K562 (cell line): ENCODE data around the gene ENTPD8. TPM values are rescaled to one million over a fixed set of nuclear protein-coding genes. Genes with fewer than 3 reads are reported as not detected.

Experiments
- DPF2 ChIP-seq: fragments of 450-650 bp; IDR thresholded peaks from 2 replicates; pipeline ENCODE4 v1.6.1; 2016
- HCFC1 ChIP-seq: IDR thresholded peaks from 2 replicates; pipeline ENCODE4 v1.6.1; 2012; ENCODE audit warnings: low read depth, low read length, improper control_type of control experiment
- NR2C2 ChIP-seq, 2 experiments: fragments of 200-800 bp in 1 of 2; sonication (Bioruptor generic) in 1 of 2; sonication (generic) in 1 of 2; formaldehyde crosslinking in 1 of 2; IDR thresholded peaks; 2 replicates each; pipeline versions ENCODE4 v1.6.1 to v1.8.0; 2016 to 2022; ENCODE audit warnings: mild to moderate bottlenecking in 1 of 2, missing compliant biosample characterization in 1 of 2, missing genetic modification characterization in 1 of 2, missing genetic modification reagents in 1 of 2
- POLR2B ChIP-seq: fragments of 450-650 bp; IDR thresholded peaks from 2 replicates; pipeline ENCODE4 v1.6.1; 2018; ENCODE audit warnings: low read depth; ENCODE audit not compliant: partially characterized antibody
- RFX5 ChIP-seq: IDR thresholded peaks from 2 replicates; pipeline ENCODE4 v1.6.1; 2011; ENCODE audit warnings: low read depth, mild to moderate bottlenecking, improper control_type of control experiment, low read length
- TOE1 ChIP-seq, 2 experiments: fragments of 450-650 bp in 1 of 2; sonication (generic) in 1 of 2; formaldehyde crosslinking in 1 of 2; IDR thresholded peaks; 2 replicates each; pipeline versions ENCODE4 v1.7.1 to v1.8.0; 2016 to 2022; ENCODE audit warnings: borderline replicate concordance in 2 of 2, mild to moderate bottlenecking in 2 of 2, antibody characterized with exemption in 1 of 2, inconsistent platforms in 1 of 2, low read depth in 1 of 2, missing genetic modification reagents in 1 of 2, moderate library complexity in 1 of 2
- ZFP1 ChIP-seq: fragments of 450-650 bp; formaldehyde crosslinking; IDR thresholded peaks from 2 replicates; pipeline ENCODE4 v1.4.0; 2020; ENCODE audit warnings: mild to moderate bottlenecking, mixed read lengths
- ZNF253 ChIP-seq: fragments of 250-450 bp; sonication (Bioruptor Pico); conservative IDR thresholded peaks from 2 replicates; pipeline ENCODE4 v1.6.1; 2021; ENCODE audit warnings: mild to moderate bottlenecking
- ZNF696 ChIP-seq: fragments of 250-450 bp; sonication (Bioruptor Pico); conservative IDR thresholded peaks from 2 replicates; pipeline ENCODE4 v1.4.0; 2020; ENCODE audit warnings: mild to moderate bottlenecking, moderate library complexity
- ZNF77 ChIP-seq: fragments of 250-450 bp; sonication (Bioruptor Pico); IDR thresholded peaks from 2 replicates; pipeline ENCODE4 v1.5.0; 2020
- polyA plus RNA-seq, 8 experiments: library from polyadenylated mRNA; depleted of rRNA in 4 of 8; stranded (reverse) in 5 of 8; unstranded in 3 of 8; fragments of >200 nt; fragmentation: Nextera tagmentation in 2 of 8; fragmentation: Illumina TruSeq in 1 of 8; extraction: Ambion mirVana in 2 of 8; extraction: Trizol in 1 of 8; gene quantifications; 2 replicates each; pipeline versions ENCODE4 v1.2.1 to v1.2.3, GENCODE V29; 2011 to 2014; ENCODE audit warnings: inconsistent platforms in 1 of 8, missing spikeins in 1 of 8
- total RNA-seq, 7 experiments: library from RNA; depleted of rRNA in 6 of 7; stranded (reverse); fragments of >200 nt in 6 of 7; fragmentation: Illumina TruSeq in 2 of 7; extraction: Trizol in 2 of 7; gene quantifications; 2 replicates each; pipeline versions ENCODE4 v1.2.1 to v1.2.3, GENCODE V29; 2011 to 2021; ENCODE audit warnings: low replicate concordance in 1 of 7
- TF ChIP-seq, protein P1 (sequence below): fragments of 450-650 bp; formaldehyde crosslinking; IDR thresholded peaks from 2 replicates; pipeline ENCODE4 v1.4.0; 2020; ENCODE audit warnings: mild to moderate bottlenecking, moderate library complexity
- TF ChIP-seq, protein P2 (sequence below): fragments of 150-350 bp; IDR thresholded peaks from 2 replicates; pipeline ENCODE4 v1.6.1; 2014; ENCODE audit warnings: low read depth, mild to moderate bottlenecking, low read length, borderline replicate concordance
- TF ChIP-seq, protein P3 (sequence below): IDR thresholded peaks from 2 replicates; pipeline ENCODE4 v1.6.1; 2016; ENCODE audit warnings: missing genetic modification characterization, missing compliant biosample characterization
- TF ChIP-seq, protein P4 (sequence below): sonication (generic); formaldehyde crosslinking; IDR thresholded peaks from 2 replicates; pipeline ENCODE4 v1.5.0; 2020; ENCODE audit warnings: missing genetic modification reagents
- TF ChIP-seq, protein P5 (sequence below): fragments of 250-450 bp; sonication (Bioruptor Pico); IDR thresholded peaks from 2 replicates; pipeline ENCODE4 v1.5.0; 2020; ENCODE audit warnings: mild to moderate bottlenecking, borderline replicate concordance

Gene ENTPD8
- total and polyA plus RNA-seq, 9 of the 15 experiments (the other 6 are each of a cell fraction or from before 2014, with no cell fraction given): 0.06 to 0.27 (median 0.19) TPM; not detected in 5

DNA sequence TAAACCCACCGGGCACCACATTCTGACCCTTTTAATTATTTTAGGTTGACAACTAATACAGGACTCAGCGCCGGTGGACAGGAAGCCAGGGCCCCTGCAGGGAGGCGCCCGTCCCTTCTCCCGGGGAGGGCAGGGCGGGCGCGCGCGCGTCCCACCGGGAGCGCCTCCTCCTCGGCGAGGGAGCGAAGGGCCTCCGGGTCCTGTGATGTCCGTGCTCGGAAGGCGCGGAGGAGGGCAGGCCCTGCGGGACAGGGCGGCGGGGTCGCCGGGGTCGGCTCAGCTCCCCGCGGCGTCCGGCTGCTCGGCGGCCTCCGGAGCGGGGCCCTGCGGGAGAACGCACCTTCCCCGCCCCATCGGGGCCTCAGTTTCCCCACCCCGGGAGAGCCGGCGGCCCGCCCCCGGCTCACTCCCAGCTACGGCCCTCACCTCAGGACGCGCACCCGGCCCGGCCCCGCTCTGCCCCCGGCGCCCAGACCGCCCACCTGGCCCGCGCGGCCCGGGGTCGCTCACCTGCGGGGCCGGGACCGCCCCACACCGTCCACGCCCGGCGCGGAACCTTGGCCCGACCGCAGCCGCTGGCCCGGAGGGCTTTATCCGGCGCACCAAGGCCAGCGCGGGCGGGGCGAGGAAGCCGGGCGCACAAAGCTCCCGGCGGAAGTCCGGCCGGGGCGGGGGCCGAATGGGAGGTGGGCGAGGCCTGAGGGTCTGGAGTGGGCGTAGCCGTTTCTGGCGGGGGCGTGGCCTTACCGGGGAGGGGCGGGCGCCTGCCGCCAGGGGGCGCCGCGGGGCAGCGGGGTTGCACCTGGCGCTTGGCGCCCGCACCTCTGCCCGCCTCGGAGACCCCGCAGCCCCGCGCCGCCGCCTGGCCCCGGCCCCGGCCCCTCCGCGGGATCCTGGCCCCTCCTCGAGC, 18.3 kb downstream of the ENTPD8 start, which contains the start of the genes EXD3 and NOXA1 (continued):
- 0 out of 2 replicates have a peak, but pooled peaks have one; percentile 40 for TF ChIP-seq NR2C2 (CRISPR knock-in tag; IDR thresholded peaks at IDR 0.05)
- TF ChIP-seq NR2C2 (tag; IDR thresholded peaks at IDR 0.05): peak; percentile 79
- no peak for TF ChIP-seq POLR2B
- TF ChIP-seq, protein P1, sequence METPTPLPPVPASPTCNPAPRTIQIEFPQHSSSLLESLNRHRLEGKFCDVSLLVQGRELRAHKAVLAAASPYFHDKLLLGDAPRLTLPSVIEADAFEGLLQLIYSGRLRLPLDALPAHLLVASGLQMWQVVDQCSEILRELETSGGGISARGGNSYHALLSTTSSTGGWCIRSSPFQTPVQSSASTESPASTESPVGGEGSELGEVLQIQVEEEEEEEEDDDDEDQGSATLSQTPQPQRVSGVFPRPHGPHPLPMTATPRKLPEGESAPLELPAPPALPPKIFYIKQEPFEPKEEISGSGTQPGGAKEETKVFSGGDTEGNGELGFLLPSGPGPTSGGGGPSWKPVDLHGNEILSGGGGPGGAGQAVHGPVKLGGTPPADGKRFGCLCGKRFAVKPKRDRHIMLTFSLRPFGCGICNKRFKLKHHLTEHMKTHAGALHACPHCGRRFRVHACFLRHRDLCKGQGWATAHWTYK (CRISPR knock-in tag): peak; percentile 57; the same call in 1 of the 2 replicates
- no peak for TF ChIP-seq ZNF253 (CRISPR knock-in tag)
- TF ChIP-seq TOE1 (IDR thresholded peaks at IDR 0.05; ENCODE audit: borderline replicate concordance): no peak
- no peak for TF ChIP-seq TOE1 (CRISPR knock-in tag; IDR thresholded peaks at IDR 0.05; ENCODE audit: borderline replicate concordance, low read depth)
- peak; percentile 85 for TF ChIP-seq HCFC1
- TF ChIP-seq, protein P2, sequence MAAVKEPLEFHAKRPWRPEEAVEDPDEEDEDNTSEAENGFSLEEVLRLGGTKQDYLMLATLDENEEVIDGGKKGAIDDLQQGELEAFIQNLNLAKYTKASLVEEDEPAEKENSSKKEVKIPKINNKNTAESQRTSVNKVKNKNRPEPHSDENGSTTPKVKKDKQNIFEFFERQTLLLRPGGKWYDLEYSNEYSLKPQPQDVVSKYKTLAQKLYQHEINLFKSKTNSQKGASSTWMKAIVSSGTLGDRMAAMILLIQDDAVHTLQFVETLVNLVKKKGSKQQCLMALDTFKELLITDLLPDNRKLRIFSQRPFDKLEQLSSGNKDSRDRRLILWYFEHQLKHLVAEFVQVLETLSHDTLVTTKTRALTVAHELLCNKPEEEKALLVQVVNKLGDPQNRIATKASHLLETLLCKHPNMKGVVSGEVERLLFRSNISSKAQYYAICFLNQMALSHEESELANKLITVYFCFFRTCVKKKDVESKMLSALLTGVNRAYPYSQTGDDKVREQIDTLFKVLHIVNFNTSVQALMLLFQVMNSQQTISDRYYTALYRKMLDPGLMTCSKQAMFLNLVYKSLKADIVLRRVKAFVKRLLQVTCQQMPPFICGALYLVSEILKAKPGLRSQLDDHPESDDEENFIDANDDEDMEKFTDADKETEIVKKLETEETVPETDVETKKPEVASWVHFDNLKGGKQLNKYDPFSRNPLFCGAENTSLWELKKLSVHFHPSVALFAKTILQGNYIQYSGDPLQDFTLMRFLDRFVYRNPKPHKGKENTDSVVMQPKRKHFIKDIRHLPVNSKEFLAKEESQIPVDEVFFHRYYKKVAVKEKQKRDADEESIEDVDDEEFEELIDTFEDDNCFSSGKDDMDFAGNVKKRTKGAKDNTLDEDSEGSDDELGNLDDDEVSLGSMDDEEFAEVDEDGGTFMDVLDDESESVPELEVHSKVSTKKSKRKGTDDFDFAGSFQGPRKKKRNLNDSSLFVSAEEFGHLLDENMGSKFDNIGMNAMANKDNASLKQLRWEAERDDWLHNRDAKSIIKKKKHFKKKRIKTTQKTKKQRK: no peak
- no peak for TF ChIP-seq RFX5
- TF ChIP-seq, protein P3, sequence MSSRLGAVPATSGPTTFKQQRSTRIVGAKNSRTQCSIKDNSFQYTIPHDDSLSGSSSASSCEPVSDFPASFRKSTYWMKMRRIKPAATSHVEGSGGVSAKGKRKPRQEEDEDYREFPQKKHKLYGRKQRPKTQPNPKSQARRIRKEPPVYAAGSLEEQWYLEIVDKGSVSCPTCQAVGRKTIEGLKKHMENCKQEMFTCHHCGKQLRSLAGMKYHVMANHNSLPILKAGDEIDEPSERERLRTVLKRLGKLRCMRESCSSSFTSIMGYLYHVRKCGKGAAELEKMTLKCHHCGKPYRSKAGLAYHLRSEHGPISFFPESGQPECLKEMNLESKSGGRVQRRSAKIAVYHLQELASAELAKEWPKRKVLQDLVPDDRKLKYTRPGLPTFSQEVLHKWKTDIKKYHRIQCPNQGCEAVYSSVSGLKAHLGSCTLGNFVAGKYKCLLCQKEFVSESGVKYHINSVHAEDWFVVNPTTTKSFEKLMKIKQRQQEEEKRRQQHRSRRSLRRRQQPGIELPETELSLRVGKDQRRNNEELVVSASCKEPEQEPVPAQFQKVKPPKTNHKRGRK (tag): no peak
- TF ChIP-seq ZNF696 (CRISPR knock-in tag): no peak
- TF ChIP-seq, protein P4, sequence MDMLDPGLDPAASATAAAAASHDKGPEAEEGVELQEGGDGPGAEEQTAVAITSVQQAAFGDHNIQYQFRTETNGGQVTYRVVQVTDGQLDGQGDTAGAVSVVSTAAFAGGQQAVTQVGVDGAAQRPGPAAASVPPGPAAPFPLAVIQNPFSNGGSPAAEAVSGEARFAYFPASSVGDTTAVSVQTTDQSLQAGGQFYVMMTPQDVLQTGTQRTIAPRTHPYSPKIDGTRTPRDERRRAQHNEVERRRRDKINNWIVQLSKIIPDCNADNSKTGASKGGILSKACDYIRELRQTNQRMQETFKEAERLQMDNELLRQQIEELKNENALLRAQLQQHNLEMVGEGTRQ (CRISPR knock-in tag): no peak
- no peak for TF ChIP-seq ZNF77 (CRISPR knock-in tag)
- no peak for TF ChIP-seq DPF2
- TF ChIP-seq, protein P5, sequence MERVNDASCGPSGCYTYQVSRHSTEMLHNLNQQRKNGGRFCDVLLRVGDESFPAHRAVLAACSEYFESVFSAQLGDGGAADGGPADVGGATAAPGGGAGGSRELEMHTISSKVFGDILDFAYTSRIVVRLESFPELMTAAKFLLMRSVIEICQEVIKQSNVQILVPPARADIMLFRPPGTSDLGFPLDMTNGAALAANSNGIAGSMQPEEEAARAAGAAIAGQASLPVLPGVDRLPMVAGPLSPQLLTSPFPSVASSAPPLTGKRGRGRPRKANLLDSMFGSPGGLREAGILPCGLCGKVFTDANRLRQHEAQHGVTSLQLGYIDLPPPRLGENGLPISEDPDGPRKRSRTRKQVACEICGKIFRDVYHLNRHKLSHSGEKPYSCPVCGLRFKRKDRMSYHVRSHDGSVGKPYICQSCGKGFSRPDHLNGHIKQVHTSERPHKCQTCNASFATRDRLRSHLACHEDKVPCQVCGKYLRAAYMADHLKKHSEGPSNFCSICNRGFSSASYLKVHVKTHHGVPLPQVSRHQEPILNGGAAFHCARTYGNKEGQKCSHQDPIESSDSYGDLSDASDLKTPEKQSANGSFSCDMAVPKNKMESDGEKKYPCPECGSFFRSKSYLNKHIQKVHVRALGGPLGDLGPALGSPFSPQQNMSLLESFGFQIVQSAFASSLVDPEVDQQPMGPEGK (CRISPR knock-in tag): no peak
- no peak for TF ChIP-seq ZFP1 (CRISPR knock-in tag)
